ENCODE results near the gene VAMP5.
A peak's percentile ranks its signal among the peaks of the same experiment; 100 is the strongest.

- TF ChIP-seq CTCF (IDR thresholded peaks at IDR 0.05) = no peak
- TF ChIP-seq POLR2A (IDR thresholded peaks at IDR 0.05) = peak in 2 of 3 donors; percentile 8 to 46
Measured at GRCh38 chr2:85584857-85585780, 888 bp downstream of the VAMP5 start.
